ENCODE results near the gene SLC17A8.

The SLC17A8 gene

DNA sequence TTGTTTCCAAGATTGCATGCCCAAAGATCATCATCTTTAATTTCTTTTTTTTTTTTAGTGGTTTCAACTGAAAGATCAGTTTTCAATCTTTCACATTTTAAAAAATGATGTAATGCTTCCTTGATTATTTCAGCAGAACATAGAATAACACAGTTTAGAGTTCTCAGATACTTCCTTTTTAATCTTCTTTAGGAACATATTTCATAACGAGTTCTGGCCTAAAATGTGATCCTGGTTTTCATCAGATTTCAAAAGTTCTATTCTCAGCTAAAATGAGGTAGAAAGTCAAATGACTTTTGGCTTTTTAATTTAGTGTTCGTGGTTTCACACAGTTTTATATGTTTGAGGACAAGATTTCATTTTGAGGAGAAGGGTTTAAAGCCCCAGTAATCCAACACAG is 76.8 kb downstream of the SLC17A8 start:
- no peak for DNase-seq

DNA sequence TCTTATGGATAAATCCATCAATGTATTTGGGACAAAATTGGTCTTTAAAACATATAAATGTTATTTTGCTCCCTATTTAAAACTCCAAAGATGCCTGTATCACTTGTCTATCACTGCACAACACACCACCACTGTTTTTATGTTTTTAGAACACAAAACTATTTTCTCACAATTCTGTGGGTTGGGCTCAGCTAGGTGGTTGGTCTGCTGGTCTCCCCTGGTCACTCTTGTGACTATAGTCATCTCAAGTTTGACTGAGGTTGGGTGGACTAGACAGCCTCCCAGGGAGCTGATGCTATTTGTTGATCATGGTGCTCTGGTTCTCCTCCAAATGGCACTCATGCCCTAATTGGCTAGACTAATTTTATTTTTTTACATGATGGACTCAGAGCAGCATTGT is 77.3 kb downstream of the SLC17A8 start:
- DNase-seq: no peak

DNA sequence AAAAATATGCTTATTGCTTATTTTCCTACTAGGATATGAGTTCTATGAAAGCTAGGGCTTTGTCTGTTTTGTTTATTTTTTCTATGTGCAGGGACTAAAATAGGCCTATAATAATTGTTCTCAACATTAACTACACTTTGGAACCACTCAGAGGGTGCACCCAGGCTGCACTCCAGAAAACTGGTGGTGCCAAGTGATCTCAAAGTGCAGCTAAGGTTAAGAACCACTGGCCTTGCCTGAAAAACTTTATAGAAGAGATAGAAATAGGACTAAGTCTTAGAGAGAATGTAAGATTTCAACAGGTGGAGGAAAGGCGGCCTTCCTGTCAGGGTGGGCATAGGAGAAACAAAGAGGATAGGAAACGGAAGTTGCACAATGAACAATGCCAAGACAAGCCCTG is 79.1 kb downstream of the SLC17A8 start:
- DNase-seq: no peak

DNA sequence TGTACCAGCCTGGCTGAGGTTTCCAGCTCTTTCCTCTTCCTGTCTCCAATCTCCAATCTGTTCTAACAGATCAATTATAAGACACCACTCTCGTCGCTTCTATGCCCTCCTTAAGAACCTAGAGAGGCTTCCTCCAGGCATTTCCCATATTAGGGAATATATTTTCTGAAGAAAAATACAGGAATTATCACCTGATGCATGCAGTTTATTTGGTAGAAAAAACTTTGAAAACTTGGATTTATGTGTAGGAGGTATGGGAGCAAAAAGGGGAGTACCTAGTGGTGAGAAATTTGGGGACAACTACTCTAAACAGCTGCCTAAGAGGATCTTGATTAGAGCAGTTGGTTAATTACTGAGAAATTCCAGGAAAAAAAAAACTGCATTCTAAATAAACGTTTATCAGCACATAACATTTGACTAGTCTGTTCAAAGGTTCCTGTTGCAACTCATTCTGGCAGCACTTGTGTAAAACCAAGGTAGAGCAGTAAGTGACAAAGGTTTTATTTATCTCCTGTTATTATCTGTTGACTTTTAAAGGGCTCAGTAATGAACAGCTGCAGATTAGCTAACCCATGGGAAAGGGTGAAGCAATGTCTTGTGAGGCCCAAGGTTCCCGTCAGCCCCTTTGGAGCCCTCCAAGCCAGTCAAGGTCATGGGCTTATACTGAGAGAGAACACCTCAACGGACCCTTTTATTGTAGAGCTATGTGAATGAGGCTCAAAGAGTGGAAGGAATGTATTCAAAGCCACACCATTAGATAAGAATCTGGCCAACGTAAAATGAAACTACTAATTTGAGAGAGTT is 80.4 kb downstream of the SLC17A8 start:
- no peak for DNase-seq

DNA sequence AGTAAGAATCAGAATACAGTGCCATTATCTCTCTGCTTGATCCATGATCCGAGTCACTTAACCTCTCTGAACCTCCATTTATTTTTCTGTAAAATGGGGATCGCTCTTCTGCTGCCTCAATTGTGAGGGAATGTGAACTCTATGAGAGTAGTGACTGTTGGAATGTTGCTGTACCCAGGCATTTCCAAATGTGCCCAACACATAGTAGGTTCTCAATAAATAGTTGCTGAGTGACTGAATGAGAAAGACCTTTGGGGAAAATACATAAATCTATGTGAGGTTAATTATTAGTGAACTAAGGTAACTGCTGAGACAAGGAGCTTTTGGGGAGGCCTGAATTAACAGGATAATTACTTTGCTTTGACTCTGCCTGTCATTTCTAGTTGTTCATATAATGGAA is 82.9 kb downstream of the SLC17A8 start:
- no peak for DNase-seq

DNA sequence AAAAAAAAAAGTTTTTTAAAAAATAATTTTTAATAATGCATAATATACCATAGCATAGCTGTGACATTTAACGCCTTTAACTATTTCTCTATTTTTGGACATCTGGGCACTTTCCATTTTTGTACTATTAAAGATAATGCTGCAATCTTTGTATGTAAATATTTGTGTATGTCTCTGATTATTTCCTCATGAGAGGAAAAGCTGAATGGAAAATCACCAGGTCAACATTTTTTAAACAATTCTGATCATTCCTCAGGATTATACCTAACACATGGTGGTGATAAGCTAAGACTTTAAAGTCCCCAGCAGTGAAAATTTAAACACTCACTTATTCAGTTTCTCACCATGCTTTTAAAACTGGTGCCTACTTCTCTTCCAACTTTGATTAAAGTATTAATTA is 85.5 kb downstream of the SLC17A8 start:
- no peak for DNase-seq

DNA sequence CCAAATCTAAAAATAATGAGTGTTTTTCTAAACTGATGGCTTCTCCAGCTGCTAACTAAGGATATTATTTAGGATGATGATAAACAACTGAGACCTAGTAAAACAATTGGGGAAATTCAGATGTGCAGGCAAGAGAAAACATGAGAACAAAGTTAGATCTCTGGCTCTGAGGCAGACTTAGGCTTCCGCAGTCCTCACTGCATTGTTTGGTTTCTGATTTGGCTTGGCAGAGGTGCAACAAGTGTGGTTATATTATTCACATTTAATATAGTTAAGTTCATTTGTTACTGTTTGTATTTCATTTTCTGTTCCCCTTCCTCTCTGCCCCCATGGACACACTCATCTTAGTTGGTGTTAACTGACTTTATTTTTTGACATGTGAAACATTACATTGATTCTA is 86.6 kb downstream of the SLC17A8 start:
- no peak for DNase-seq

DNA sequence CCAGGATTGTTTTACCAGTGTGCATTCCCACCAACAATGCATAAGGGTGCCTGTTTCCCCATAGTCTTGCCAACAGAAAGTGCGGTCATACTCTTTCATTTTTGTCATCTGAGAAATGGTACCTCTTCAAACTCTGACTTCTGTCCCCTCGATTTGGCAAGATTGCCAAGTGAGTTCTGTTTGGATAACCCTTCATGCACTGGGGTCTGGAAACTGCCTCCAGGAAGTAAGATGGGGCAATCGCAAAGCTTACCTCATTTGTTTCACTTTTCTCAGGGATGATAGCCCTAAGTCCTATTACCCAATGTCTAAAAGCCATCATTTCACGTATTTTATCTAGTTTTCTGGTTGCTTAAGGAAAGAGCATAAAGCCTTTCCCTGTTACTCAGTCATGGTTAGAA is 88.2 kb downstream of the SLC17A8 start:
- no peak for DNase-seq

DNA sequence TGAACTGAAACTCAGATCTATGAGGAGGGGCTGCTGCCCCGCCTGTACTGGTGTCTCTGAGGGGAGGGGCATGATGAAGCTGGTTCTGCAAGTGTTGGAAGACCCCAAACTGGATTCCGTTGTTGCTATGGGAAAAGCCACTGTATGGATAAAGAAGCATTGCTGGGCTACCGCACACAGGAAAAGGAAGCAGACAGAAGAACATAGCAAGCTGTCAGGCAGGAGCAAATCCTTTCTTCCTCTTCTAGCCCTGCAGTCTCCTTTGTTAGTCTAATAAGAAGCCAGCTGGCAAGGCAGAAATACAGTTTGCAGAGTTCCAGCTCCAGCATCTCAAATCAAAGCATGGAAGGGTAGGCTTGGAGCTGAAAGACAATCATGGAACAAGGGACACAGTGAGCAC is 90.5 kb downstream of the SLC17A8 start:
- no peak for DNase-seq

DNA sequence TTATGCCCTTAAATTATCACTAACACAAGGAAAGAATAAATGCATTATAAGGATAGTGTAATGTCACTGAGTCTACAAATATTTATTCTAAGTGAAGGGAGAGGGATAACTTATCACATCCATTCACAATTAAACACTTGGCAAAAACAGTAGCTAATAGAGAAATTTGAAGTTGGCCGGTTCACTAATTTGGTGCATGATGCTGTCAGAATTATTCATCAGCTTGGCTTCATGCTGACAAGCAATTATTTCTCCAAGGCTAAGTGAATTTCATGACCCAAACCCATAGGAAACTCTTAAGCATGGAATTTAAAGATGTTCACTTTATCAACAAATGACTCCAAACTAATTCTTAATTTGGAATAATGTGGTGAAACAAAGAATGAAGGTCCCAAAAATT is 91.8 kb downstream of the SLC17A8 start:
- no peak for DNase-seq

DNA sequence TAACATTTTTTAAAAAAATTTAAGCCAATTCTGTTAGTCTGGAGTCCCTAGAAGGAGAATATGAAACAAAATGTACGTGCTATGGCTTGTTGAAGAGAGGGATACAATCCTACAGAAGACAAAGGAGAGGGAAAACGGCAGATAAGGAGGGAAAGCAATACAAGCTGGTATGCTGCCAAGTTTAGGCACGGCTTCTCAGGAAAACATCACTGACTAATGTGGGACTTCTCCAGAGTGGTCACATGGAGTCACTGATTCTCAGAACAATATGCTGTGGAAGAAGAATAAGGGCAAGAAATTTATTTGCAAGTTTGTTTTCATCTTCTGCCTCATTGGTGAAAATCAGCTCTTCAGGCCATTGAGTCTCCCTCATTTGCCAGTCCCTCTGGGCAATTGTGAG is 93.9 kb downstream of the SLC17A8 start:
- no peak for DNase-seq

DNA sequence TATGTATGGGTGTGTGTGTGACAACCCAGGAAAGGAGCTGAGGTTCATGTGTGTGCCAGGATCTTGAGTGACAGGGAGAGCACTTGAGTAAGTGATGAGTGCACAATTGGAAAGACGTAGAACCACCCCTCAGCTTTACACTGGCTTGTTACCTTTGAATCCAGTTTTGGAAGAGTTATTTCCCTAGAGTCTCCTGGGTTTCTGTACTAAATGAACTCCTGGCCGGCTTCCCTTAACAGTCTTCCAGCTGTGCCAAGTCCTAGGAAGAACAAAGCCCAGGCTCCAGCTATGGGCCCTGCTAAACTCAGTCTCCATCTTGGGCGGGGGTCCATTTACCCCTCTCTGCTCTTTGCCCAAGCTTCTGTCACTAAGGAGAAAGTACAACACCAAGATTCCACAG is 97.1 kb downstream of the SLC17A8 start:
- DNase-seq: no peak

DNA sequence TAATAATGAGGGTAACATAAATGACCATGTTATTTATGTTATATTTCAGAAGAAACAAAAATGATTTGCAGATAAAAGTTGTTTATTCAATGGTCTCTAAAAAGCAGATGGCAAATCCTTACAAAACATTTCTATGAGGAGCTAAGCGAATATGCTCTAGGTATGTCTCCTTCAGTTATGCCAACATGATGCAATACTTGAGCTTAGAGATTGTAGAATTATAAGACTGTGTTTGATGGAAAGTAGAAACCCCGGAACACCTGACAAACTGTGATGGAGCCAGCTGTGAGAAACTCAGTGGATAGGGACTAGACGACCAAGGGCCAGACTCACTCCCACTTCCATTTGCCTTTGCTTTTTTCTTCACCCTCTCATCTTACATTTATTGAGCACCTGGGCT is 99.0 kb downstream of the SLC17A8 start:
- no peak for DNase-seq

DNA sequence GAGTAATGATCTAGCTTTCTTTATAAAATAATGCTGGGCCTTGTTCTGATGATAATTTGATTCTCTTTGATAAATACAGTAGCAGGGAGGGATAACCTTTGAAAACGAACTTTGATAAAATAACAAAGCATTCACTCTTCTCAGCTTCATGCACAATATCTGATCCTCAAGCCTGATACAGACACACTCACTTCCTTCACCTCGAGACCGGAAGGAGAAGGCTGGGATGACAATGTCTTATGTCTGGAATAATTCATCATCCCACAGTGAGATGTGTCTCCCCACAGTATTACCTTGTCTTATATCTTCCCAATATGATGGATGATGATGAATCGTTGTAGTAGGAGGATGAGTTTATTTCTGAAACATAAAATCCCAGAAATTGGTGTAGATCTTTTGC is 101.3 kb downstream of the SLC17A8 start:
- no peak for DNase-seq

DNA sequence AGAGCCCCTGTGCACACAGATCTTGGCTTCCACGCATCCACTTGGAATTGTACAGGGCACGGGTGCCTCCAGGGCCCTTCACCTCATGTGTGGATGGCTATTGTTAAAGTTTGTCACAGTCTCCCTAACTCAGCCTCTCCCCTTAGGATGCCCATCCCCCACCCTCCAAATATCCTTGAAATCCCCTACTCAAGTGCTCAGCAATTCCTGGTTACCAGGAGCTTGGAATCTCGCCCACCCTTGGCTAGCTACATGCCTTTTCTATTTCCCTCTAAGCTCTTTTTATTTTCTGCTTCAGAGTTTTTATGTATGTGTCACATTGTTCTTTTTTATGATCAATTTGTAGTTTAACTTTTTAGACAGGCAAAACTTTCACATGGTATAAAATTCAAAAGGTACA is 103.8 kb downstream of the SLC17A8 start:
- DNase-seq: no peak

DNA sequence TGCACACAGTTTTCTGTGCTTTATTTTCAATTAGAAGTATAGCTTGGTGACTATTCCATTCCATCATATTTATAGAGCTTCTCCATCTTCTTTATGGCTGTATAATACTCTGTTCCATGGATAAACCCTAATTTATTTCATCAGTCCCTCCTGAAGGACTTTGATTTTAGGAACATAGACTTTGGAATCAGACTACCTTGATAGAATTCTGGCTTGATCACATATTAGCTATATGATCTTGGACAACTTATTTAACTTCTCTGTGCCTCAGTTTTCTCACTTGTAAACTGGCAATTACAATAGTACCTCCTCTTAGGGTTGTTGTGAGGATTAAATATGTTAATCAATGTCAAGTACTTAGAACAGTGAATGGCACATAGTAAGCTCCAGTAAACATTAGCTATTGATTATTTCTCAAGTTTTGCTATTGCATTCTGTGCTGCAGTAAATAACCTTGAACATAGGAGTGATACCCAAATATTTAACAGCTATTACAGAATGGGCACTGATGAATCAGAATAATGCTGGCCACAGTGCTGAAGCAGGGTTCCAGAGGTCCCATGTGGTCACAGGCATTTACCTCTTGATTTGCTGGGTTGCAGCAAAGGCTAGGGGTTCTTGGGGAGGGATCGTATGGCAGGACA is 104.6 kb downstream of the SLC17A8 start:
- no peak for DNase-seq

DNA sequence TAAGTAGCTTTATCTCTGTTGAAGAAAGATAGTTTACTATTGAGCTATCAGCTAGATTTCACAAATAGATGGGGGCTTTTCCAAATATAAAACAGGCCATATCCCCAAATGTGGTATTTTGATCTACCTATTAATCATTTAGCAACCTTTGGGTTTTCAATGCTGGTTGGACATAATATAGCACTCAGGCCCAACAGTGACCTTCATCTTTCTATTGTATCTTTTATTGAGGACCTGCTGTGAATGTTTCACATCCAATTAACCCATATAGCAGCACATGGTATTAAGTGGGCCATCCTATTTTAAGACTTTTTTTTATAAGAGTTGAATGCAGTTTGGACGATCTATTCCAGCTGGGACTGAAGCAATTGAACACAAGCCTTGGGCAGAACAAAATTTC is 106.8 kb downstream of the SLC17A8 start:
- no peak for DNase-seq

DNA sequence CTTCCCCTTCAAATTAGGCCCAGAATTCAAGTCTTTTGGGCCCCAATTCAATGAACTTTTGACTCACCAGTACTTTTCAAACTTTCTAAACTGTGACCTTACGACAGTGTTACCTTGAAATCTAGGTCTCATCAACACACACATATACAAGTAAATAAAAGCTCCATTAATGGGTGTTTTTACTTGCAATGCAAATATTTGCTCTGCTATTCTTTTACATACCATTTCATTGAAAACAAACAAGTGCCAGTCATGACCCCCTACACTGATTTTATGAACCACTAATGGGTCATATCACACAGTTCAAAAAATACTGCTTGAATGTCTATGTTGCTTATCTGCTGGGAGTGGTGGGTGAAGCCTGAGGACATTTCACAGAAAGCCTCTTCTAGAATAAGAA is 107.7 kb downstream of the SLC17A8 start:
- DNase-seq: peak; percentile 36

DNA sequence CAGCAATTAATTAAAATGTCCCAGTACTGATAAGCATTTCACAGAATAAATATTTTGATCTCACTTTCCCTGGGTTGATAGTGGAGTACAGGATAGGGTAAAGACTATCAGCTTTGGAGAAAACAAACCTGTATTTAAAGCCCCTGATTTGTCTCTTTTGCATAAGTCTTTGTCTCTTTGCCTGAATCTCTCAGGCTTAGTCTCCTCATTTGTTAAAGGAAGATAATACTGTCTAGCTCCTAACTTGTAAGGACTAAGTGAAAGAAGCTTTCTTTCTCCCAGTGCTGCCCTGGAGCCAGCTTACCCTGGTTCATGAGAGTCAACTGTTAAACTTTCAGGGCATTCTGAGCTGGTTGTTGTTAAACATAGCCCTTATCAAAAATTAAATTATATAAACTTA is 111.3 kb downstream of the SLC17A8 start:
- DNase-seq: no peak
